Natural killer cell (primary cell): ENCODE measurements around the gene MALRD1. TPM values are rescaled to one million over a fixed set of nuclear protein-coding genes. Genes with fewer than 3 reads are reported as not detected.

Experiments used
- ATAC-seq, 3 donors: fragments of 150-1000 bp in 2 of 3; fragments of 200-7000 bp in 1 of 3; cut with Tn5 transposase; 1 replicate in 1 of 3; 2 replicates in 2 of 3; pipeline ENCODE4 v1.10.0; 2021; ENCODE audit warnings: mild to moderate bottlenecking in 2 of 3, moderate library complexity in 2 of 3
- DNase-seq, 2 donors: peaks; one replicate each; pipeline versions ENCODE4 v3.0.0 to v3.0.0-alpha.2; 2013 to 2021; ENCODE audit warnings: mixed read lengths in 1 of 2
- H3K27ac ChIP-seq: one replicate; pipeline ENCODE4 v1.5.1; 2013; ENCODE audit warnings: mild to moderate bottlenecking, low read length
- H3K27me3 ChIP-seq: one replicate; pipeline ENCODE4 v1.6.1; 2013; ENCODE audit warnings: low read length; ENCODE audit not compliant: control insufficient read depth, insufficient read depth
- H3K36me3 ChIP-seq: one replicate; pipeline ENCODE4 v1.6.1; 2013; ENCODE audit warnings: low read length; ENCODE audit not compliant: control insufficient read depth, insufficient read depth
- H3K4me1 ChIP-seq: one replicate; pipeline ENCODE4 v1.6.1; 2013; ENCODE audit warnings: low read length; ENCODE audit not compliant: control insufficient read depth, insufficient read depth
- H3K4me3 ChIP-seq: one replicate; pipeline ENCODE4 v1.5.1; 2013; ENCODE audit warnings: low read length
- H3K9me3 ChIP-seq: one replicate; pipeline ENCODE4 v1.6.1; 2013; ENCODE audit warnings: low read length; ENCODE audit not compliant: control insufficient read depth, insufficient read depth
- H3K27ac Mint-ChIP-seq, 2 donors: one replicate each; pipeline ENCODE4 v1.8.0; 2022; ENCODE audit warnings: mild to moderate bottlenecking in 2 of 2, mixed read lengths in 2 of 2, moderate library complexity in 1 of 2
- H3K27me3 Mint-ChIP-seq, 2 donors: one replicate each; pipeline ENCODE4 v1.8.0; 2022; ENCODE audit warnings: low read depth in 2 of 2, mixed read lengths in 2 of 2
- H3K36me3 Mint-ChIP-seq: one replicate; pipeline ENCODE4 v1.8.0; 2022; ENCODE audit warnings: mixed read lengths
- H3K4me1 Mint-ChIP-seq, 2 donors: one replicate each; pipeline ENCODE4 v1.8.0; 2022; ENCODE audit warnings: mixed read lengths in 2 of 2
- H3K4me3 Mint-ChIP-seq: one replicate; pipeline ENCODE4 v1.8.0; 2022; ENCODE audit warnings: mild to moderate bottlenecking, moderate library complexity, mixed read lengths
- H3K9me3 Mint-ChIP-seq, 2 donors: one replicate each; pipeline ENCODE4 v1.8.0; 2022; ENCODE audit warnings: mixed read lengths in 2 of 2
- WGBS: methylation state at CpG from one replicate; pipeline ENCODE4 v1.1.7; 2013; ENCODE audit warnings: missing lambda C conversion rate; ENCODE audit not compliant: insufficient coverage; 5-methylcytosine and 5-hydroxymethylcytosine counted together
- intact Hi-C: fragments of 100-400 bp; cut with micrococcal nuclease; formaldehyde crosslinking; loops from one replicate; pipeline ENCODE4 v1.14.2; 2022
- total RNA-seq, 4 donors: library from RNA; stranded (reverse); fragments of 120-200 nt in 1 of 4; gene quantifications; one replicate each; pipeline versions ENCODE4 v1.2.3 to v1.2.4, GENCODE V29; 2013 to 2022
- TF ChIP-seq, protein P1 (sequence below): fragments of 200-600 bp; IDR thresholded peaks from one replicate; pipeline ENCODE4 v1.8.0; 2022; ENCODE audit warnings: antibody characterized with exemption

Gene MALRD1
- total RNA-seq, 3 donors from 2014 or later (not counting 1 experiment from before 2014, with no cell fraction given), result not detected

DNA sequence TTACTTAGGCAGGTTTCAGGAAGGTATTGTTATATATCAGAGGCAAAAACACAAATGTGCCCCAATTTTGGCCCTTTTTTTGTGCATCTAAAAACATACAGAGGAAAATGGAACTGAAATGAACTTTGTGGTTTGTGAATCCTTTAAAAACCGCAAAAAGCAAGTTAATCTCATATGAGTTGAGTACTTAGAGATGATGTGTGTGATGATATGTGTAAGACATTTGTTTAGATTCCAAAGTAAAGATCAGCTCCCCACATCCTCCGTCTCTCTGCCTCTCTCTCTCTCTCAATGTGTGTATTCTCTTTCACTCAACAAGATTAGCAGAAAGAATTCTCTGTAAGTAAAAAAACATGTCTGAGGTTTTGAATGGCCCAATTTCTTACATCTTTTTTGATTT lies 201.9 kb downstream of the MALRD1 start:
- Mint-ChIP-seq H3K9me3 (peaks cover 6 to 10% of the 10 kb centered on the region in 2 donors), H3K27me3 (no peaks in the 10 kb centered on the region), H3K36me3 (no peaks in the 10 kb centered on the region), H3K27ac (no peak overlapping the region), H3K4me3 (no peak overlapping the region), H3K4me1 (no peaks in the 10 kb centered on the region)
- Histone ChIP-seq H3K36me3 (no peaks in the 10 kb centered on the region), H3K4me3 (no peak overlapping the region), H3K4me1 (no peaks in the 10 kb centered on the region), H3K27ac (no peak overlapping the region), H3K27me3 (no peaks in the 10 kb centered on the region), H3K9me3 (no peaks in the 10 kb centered on the region)
- DNase-seq (no peak), ATAC-seq (no peak)
- 88% methylated on average over 1 of the region's 2 CpGs for WGBS
- intact Hi-C loops, result no loop called here
- TF ChIP-seq, protein P1, sequence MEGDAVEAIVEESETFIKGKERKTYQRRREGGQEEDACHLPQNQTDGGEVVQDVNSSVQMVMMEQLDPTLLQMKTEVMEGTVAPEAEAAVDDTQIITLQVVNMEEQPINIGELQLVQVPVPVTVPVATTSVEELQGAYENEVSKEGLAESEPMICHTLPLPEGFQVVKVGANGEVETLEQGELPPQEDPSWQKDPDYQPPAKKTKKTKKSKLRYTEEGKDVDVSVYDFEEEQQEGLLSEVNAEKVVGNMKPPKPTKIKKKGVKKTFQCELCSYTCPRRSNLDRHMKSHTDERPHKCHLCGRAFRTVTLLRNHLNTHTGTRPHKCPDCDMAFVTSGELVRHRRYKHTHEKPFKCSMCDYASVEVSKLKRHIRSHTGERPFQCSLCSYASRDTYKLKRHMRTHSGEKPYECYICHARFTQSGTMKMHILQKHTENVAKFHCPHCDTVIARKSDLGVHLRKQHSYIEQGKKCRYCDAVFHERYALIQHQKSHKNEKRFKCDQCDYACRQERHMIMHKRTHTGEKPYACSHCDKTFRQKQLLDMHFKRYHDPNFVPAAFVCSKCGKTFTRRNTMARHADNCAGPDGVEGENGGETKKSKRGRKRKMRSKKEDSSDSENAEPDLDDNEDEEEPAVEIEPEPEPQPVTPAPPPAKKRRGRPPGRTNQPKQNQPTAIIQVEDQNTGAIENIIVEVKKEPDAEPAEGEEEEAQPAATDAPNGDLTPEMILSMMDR, result no peak

DNA sequence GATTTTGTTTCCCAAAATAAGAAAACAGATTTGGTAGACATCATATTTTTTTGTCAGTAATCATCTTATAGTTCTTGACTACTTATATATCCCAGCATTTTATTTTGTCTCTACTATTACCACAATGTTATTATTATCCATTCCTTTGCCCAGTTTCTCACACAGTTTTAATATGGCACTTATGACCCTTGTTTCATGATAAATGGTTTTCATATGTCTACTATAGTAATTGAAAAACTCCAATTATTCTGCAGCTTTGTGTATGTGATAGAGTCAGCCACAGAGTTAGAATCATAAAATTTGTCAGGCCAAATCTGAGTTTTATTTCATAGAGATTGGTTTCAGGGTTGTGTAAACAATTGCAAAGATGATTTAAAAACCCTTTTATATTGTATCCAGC lies 203.9 kb downstream of the MALRD1 start:
- TF ChIP-seq, protein P1, result no peak
- Histone ChIP-seq H3K36me3 (no peaks in the 10 kb centered on the region), H3K27me3 (no peaks in the 10 kb centered on the region), H3K9me3 (no peaks in the 10 kb centered on the region), H3K4me1 (no peaks in the 10 kb centered on the region), H3K4me3 (no peak overlapping the region), H3K27ac (no peak overlapping the region)
- Mint-ChIP-seq H3K4me3 (no peak overlapping the region), H3K36me3 (no peaks in the 10 kb centered on the region), H3K27me3 (no peaks in the 10 kb centered on the region), H3K9me3 (peaks cover 6 to 8% of the 10 kb centered on the region in 2 donors), H3K27ac (no peak overlapping the region), H3K4me1 (no peaks in the 10 kb centered on the region)
- ATAC-seq (no peak), DNase-seq (no peak)
- intact Hi-C loops, result no loop called here

DNA sequence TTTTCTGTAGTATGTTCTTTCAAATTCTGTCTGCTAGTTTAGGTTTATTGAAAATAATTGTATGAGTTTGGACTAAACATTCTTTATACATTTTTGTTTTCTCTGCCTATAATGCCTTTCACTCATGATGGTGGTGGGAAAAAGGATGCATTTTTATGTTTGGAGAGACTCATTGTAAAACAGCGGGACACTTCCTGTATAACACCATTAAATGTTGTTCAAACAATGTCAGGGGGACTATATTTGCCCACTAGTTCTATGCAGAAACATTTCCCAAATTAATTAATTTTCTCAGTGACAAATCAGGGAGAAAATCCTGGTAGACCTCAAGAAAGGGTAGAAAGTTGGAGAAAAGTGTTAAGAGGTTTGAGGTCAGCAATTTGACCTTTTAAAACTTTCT lies 207.7 kb downstream of the MALRD1 start:
- H3K9me3 ChIP-seq, result no peaks in the 10 kb centered on the region
- no peaks in the 10 kb centered on the region for H3K4me1 Mint-ChIP-seq
- H3K27me3 Mint-ChIP-seq, result no peaks in the 10 kb centered on the region
- TF ChIP-seq, protein P1, result no peak
- intact Hi-C loops, result no loop called here
- WGBS, result no CpG with 5 or more reads among the region's 1 CpG
- peaks cover 4 to 6% of the 10 kb centered on the region in 2 donors for H3K9me3 Mint-ChIP-seq
- no peak overlapping the region for H3K27ac ChIP-seq
- DNase-seq (no peak), ATAC-seq (no peak)
- H3K4me1 ChIP-seq, result no peaks in the 10 kb centered on the region
- no peak overlapping the region for H3K4me3 Mint-ChIP-seq
- no peak overlapping the region for H3K27ac Mint-ChIP-seq
- no peaks in the 10 kb centered on the region for H3K36me3 Mint-ChIP-seq
- H3K27me3 ChIP-seq, result no peaks in the 10 kb centered on the region
- H3K36me3 ChIP-seq, result no peaks in the 10 kb centered on the region
- no peak overlapping the region for H3K4me3 ChIP-seq

DNA sequence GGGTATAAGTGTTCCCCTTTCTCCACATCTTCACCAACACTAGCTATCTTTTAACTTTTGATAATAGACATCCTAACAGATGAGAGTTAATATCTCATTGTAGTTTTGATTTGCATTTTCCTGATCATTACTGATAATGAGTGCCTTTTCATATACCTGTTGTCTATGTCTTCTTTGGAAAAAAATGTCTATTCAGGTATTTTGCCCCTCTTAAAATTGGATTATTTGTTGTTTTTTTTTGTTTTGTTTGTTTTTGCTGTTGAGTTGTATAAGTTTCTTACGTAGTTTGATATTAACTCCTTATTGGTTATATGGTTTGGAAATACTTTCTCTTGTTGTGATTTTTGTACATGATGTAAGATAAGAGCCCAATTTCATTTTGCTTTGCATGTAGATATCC lies 214.7 kb downstream of the MALRD1 start:
- Histone ChIP-seq H3K9me3 (no peaks in the 10 kb centered on the region), H3K27me3 (no peaks in the 10 kb centered on the region), H3K4me1 (no peaks in the 10 kb centered on the region), H3K4me3 (no peak overlapping the region), H3K27ac (no peak overlapping the region), H3K36me3 (no peaks in the 10 kb centered on the region)
- TF ChIP-seq, protein P1, result no peak
- H3K4me1 Mint-ChIP-seq, result no peaks in the 10 kb centered on the region
- H3K36me3 Mint-ChIP-seq, result no peaks in the 10 kb centered on the region
- H3K4me3 Mint-ChIP-seq, result no peak overlapping the region
- ATAC-seq (no peak), DNase-seq (no peak)
- H3K9me3 Mint-ChIP-seq, result peaks cover 14 to 15% of the 10 kb centered on the region in 2 donors
- no CpG with 5 or more reads among the region's 1 CpG for WGBS
- H3K27ac Mint-ChIP-seq, result no peak overlapping the region
- intact Hi-C loops, result no loop called here
- H3K27me3 Mint-ChIP-seq, result no peaks in the 10 kb centered on the region
